HuH-7.5 (cell line): ENCODE results near the gene TMEM260.
"Not testable (repeated sequence)": the region's sequence is repeated elsewhere in the genome, so short reads cannot be mapped to it uniquely, and the experiment has no call there.

ENCODE experiments used
- DNase-seq: peaks from one replicate; pipeline ENCODE4 v3.0.0; 2011; ENCODE audit warnings: low spot score

TMEM260 gene

DNA sequence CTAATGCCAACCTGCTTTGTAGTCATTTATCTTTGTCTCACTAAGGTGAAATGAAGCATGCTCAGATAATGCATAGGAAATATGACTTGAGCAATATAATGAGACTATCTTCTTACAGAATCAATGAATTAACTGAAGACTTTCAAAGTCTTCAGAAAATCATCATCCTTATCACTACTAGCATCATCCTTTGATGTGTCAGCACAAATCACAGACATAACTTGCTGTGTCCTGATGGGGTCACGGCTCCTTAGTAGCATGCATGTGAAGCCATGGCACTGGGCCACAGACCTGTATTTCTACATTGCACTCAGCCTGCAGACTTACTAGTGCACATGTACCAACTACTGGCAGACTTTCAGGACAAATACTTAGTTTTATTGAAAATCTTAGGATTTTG lies 18.9 kb downstream of the TMEM260 start:
- no peak for DNase-seq

DNA sequence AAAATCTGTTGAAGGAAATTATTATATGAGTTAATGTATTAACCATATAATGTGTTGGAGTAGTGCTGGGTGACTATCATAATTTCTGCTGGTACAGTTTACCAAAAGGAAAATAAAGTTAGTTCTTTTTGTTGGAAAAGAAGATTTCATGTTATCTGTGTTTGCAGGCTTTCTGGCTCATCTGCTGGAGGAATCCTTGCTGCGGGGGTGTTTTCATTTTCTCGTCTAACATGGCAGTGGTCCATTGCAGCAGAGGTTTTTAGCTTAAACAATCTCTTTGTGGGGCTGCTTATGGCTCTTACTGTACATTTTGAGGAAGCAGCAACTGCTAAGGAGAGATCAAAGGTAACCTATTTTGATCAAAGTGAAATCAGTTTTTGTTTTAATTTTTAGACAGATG lies 24.1 kb downstream of the TMEM260 start:
- DNase-seq = no peak

DNA sequence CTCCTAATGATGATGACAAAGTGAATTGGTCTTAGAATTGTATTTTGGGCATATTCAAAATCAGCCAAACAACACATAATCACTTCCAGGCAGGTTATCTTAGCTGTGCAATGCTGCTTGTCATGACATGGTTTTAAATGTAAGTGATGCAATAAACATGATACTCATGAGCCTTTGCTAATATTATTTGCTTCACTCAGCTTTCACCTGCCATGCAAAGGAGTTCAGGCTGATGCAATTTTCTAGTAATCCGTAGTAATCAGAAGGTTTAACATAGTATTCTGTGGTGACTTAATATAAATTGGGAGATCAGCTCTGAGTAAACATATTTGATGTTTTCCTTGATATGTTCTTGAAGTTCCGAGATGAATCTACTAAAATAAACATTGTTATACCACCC lies 29.1 kb downstream of the TMEM260 start:
- no peak for DNase-seq

DNA sequence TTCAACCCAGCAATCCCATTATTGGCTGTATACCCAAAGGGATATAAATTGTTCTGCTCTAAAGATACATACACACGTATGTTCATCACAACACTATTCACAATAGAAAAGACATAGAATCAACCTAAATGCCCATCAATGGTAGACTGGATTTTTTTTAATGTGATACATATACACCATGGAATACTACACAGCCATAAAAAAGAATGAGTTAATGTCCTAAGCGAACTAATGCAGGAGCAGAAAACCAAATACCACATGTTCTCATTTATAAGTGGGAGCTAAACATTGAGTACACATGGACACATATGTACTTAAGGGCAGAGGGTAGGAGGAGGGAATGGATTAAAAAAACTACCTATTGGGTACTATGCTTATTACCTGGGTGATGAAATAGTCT lies 32.1 kb downstream of the TMEM260 start:
- DNase-seq = not testable (repeated sequence)

DNA sequence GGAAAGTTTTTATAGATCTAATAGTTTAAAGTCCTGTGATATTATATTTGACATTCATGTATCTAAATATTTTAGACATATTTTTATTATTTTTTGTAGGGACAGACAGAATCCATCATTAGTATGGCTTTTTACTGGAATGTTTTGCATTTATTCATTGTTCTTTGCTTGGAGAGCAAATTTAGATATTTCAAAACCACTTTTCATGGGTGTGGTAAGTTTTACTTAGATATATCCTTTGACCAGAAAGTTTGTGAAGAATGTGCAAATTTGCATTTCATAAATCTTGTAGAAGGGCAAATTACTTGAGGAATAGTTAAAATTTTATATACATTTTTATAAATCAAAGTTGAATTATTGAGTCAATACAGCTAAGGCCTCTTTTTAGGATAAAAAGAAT lies 37.5 kb downstream of the TMEM260 start:
- DNase-seq = no peak

DNA sequence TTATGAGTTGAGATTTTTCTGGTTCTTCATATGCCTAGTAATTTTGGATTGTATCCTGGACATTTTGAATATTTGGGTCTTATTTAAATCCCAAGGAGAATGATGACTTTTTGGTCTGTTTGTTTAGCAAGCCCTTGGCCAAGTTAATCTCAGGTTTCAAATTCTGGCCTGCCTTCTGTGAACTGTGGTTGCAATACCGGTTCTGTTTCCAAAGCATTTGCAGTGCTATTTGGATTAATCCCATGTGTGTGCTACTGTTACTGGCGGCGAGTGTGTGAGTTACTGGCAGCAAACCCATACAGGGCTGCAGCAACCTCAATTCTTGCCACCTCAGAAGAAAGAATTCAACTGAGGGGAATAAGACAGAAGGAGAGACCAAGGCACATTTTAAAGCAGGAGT lies 51.1 kb downstream of the TMEM260 start:
- DNase-seq = no peak

DNA sequence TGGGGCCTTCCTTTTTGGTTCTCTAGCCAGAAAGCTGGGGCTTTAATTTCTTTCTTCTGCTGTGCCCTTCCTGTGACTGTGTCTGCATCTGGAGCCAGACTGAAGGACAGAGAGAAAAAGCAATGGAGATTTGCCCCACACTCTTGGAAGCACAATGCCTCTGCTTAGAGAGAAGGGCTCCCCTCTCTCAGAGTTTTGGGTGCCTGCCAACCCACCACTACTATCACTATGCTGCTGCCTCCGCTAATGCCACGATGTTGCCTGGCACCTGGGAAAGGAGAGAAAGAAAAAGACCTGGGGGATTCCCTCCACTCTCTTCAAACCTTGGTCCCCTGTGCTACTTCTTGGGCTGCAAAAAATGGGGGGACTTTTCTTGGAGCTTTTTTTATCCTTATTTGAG lies 52.6 kb downstream of the TMEM260 start:
- no peak for DNase-seq

DNA sequence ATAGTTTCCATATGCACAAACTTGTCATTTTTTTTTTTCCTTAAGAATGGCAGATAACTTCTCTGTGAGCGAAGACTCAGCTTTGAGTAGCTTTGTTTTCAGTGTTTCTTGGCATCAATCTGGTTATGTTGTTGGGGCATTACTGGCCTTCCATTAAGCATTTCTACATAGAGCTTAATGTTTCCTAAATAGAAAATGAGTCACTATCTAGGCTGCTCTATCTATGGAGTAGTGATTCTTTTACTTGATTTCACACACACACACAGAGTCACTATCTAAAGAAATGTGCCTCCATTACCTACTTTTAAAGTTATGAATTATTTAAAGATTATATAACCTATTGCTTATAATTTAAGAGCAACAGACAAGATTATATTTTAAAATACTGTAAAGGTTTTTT lies 53.9 kb downstream of the TMEM260 start:
- no peak for DNase-seq

DNA sequence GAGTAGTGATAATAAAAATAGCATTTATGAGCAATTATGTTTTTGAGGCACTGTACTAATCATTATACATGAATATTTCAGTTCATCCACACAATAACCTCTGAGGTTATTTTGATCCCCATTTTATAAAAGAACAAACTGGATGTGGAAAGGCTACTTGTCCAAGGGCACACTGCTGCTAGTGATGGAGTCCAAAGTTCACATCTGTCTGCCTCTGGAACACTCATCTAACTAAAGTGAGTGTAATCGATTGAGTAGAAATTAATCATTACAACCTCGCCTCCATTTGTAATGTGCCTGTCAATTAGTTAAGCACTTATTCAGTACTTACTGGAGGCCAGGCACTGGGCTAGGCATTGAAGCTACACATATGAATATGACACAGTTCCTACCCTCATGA lies 55.4 kb downstream of the TMEM260 start:
- DNase-seq = no peak

DNA sequence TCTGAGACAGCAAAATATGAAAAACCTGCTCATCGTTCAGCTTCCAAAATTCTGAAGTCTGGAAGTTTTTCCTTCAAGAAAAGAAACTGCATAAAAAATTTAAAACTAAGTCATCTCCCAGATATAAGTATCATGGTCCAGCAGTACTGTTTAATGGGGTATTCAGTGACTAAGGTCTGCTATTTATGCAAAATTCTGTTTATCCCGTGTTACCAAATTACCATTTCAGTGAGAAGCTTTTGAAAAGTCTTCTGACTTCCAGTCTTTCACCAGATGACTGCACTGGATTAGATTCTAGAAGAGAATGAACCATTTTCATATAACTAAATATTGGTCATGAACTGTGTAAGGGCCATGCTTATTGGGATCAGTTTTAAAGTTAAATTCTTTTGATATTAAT lies 67.9 kb downstream of the TMEM260 start:
- DNase-seq = no peak

DNA sequence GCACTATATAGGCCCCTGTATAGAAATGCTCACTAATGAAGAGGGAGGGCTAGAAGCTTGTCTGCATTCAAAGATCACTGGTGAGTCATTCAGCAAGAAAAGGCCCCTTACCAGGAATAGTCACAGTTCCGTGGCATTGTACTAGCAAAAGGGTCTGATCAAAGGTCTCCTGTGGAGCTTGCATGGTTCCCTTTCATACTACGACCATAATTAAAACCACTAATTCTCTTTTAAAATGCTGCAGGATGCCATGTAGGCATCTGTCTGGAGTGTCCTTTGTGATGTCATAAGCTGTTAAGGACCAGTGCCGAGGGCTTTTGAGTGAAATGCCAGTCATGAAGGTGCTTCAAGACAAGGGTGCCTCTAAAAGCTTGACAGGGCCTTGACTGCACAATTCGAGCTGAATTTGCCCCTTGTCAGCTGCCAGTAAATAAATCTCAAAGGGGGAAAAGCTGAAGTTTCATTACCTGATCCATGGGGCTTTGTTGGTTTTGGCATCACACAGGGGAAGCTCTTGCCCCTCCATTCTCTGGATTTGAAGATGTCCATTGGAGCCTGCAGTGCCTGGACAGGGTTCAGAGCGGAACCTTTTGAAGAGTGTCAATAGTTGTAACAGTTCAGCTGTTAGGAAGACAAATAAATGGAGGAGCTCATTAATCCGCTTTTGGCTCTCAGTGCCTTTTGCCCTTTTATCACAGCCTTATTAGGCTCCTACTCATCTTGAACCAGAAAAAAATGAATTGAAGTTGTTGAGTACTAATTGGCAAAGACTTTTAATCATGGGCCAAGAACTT lies 69.1 kb downstream of the TMEM260 start:
- DNase-seq = no peak

DNA sequence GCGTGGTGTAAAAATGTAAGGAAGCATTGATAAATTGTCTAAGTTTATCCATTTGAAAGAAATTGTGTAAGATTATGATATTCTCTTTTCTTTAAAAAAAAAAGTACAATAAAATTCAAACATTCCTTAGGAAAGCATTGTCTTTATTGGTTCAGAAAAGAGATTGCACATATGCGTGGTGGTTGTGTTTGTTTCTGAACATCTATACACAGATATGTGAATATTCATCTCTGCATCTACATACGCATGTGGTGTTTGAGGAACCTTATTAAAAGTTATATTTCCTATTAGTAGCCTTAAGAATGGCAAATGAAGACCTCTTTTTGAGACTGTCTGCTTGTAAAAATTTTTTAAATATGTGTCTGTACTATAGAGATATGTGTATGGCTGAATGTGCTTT lies 69.8 kb downstream of the TMEM260 start:
- DNase-seq = no peak

DNA sequence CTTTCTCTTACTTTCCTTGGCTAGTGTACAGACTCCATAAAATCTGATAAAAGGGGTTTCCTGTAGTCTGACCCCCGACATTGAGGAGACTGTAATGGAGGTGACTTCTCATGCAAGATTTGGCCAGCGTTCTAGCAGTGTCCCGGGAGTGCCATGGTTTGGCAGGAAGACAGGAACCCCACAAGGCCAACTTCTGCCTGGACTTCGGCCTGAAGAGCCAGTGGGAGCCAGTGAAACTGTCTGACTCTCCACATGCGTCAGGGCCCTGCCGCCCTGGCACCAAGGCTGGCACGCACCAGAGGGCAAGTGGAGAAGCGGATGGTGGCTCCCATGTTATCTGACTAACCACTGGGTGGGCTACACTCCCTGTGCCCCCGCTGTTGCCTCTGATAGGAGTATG lies 70.5 kb downstream of the TMEM260 start:
- no peak for DNase-seq

DNA sequence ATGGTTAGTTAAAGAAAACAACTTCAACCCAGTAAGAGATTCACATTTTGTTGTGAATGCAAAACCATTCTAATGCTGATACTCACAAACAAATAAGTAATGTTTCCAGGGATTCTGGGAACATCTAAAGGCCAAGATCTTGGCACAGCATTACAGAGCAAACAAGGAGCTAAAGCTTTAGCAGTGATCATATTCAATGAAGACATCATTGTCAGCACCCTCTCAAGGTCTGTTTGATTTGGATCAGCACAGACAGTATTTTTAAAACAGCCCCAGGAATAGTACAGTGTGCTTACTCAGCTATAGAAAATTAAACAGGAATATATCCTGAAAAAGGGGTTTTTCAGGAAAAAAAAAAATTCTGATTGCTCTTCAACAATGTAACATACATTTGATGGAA lies 71.4 kb downstream of the TMEM260 start:
- DNase-seq = no peak

DNA sequence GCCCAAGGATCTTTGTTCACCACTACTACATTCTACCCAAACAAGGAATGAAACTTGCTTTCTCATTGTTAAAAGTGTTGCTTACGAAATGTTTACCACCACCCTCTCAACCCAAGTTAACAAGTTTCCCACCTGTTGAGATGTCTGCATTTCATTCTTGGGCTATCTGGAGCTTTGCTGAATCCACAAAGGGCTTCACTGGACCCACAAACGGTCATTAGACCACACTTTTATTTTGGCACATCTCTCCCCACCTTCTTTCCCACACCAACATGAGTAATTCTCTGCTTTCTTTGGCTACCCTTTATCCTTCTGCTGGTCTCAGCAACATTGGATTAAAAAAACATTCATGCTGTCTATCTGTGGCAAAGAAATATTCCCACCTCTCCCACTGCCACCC lies 78.0 kb downstream of the TMEM260 start:
- no peak for DNase-seq

DNA sequence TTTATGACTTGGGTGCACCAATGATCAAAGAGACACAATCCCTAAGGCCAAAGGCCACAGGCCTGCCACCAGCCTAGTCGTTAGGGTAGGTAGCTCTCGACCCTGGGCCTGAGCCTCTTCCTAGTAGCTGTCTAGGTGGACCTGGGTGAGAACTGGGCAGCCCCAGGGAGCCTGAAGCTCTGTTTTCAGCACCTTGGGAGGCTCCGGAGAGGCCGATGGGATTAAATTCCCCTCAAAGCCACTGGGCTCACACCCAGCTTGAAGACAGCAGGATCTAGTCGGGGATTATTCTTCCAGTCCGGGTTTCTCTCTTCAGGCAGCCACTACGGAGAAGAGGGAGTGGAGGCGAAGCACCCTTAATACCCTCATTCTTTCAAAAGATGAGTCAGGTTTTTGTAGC lies 79.8 kb downstream of the TMEM260 start:
- no peak for DNase-seq

DNA sequence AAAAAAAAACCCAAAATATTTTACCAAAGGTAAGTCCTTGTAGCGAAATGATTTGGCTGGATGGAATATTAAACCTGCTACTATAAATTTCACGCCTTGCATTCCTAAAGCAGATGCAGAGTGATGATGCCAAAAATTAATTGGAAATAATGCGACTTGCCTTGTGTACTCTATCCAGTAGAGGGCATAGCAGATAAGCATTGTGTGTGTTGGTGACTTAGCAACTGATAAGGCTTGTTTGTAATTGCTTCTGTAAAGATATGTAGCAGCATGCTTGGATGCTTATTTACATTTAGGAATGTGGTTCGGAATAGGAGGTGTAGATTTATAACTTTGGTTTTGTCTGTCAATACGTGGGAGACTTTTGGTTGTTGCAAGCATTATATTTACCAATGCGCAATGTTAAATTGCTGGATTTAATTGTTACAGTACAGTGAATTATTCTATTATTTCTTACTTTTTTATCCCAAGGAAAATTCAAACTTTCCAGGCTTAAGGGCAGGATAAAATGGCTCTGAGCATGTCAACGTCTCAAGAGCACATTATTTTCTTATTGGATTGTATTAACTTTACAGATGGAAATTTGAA lies 80.5 kb downstream of the TMEM260 start:
- peak; percentile 43 for DNase-seq

DNA sequence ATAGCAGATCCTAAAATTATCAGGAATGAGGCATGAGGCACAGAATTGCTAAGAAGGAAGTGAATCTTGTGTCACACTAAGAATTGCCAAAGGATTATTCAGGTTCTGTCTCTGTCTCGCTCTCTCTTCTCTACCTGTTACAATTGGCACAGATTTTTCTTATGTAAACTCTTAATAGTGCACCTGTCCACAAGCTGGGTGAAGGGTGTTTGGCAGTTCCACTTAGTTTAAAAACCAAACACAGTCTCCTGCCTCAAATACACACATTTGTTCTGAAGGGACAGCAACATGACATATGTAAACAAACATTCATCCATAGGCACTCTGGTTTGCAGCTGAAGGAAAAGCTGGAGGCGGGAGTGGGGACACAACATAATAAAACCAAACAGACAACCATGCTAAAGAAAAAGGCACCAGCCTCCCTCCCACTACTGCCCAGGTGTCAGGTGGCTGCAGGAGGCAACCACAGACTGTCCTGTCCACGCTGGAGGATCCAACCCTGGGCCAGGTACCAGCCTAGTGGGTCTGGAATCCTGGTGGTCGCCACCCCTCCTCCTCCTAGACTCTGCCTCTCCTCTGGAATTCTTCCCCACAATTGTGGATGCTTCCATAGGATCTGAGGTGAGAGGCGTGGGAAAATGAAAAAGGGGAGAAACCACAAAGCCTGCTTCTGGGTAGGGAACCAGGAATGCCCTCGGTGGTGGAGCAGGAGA lies 81.2 kb downstream of the TMEM260 start:
- no peak for DNase-seq

DNA sequence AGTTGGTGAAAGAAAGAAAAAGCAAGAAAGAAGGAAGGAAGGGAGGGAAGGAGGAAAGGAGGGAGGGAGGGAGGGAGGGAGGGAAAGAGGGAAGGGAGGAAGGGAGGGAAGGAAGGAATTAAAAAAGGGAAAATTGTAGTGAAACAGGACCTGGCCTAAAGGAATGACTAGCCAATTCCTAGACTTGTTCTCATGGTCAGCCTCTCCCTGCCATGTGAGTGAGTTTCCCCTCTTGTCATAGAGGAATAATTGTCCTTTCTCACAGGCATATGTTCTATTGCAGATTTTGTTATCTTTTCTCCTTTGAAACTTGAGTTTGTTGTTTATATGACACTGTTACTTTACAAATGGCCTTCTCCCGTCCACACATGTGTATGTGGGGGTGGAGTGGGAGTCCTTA lies 81.9 kb downstream of the TMEM260 start:
- no peak for DNase-seq

DNA sequence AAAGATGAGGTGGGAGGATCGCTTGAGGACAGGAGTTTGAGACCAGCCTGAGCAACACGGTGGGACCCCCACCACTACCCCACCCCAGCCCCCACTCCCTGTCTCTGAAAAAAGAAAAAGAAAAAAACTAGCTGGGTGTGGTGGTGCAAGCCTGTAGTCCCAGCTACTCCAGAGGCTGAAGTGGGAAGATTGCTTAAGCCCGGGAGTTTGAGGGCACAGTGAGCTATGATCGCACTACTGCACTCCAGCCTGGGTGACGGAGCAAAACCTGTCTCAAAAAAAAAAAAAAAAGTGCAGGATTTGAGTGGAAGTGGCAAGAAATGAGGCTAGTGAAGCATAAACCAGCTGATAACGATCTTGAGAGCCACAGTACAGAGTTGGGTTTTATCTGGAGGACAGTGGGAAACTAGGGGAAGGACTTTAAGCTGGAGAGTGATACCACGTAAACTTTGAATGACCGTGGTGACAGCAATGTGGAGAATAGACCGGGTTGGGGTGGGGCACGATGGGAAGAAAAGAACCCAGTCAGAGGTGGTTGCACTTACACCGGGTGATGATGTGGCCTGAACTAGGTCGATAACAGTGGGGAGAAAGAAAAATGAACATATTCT lies 85.3 kb downstream of the TMEM260 start:
- no peak for DNase-seq

DNA sequence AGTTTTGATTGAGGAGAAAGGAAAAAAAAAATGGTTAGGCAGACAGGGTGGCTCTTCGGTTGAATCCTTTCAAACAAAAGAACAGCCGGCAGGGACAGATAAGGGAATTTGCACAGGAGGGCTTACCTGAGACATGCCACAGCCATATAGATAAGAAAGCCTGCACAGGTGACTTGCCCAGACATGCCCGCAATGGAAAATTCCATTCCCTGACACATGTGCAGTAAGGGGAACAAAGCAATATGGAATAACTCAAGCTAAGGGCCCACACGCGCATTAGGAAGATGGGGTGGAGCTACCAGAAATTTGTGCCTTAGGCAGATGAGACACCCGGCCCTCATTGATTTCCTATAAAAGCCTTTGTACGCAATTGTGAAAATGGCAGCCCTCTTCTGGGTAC lies 86.7 kb downstream of the TMEM260 start:
- no peak for DNase-seq

DNA sequence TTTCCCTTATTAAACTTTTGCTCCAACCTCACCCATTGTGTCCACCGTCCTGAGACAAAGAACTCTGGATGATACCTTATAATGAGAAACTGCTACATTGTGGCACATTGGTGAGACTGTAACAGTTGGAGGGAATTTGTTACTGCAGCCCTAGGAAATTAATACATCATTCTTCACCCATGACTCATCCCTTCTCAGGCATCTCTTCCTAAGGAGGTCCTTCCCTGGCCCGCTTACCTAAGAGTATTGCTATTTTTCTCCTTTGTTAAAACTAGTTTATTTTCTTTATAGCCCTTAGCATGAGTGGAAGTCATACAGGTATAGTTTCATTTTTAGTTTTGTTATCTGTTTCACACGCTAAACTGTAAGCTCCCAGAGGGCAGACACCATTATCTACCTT lies 87.1 kb downstream of the TMEM260 start:
- no peak for DNase-seq

DNA sequence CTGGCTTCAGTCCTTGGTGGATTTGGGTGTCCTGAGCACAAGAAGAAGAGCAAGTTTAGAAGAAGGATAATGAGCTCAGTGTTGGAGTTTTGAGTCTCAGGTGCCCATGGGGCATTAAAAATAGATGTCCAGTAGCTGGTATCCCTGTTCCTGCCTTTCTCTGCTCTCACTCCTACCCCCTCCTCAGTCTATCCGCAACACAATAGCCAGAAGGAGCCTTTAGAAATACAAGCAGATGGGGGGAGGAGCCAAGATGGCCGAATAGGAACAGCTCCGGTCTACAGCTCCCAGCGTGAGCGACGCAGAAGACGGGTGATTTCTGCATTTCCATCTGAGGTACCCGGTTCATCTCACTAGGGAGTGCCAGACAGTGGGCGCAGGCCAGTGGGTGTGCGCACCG lies 87.7 kb downstream of the TMEM260 start:
- DNase-seq = not testable (repeated sequence)
